ENCODE data around the gene MRPS23.

The MRPS23 gene

GRCh38 chr17:57889892-57890856 lies 40.3 kb upstream of the MRPS23 start:
- TF ChIP-seq, protein P1, sequence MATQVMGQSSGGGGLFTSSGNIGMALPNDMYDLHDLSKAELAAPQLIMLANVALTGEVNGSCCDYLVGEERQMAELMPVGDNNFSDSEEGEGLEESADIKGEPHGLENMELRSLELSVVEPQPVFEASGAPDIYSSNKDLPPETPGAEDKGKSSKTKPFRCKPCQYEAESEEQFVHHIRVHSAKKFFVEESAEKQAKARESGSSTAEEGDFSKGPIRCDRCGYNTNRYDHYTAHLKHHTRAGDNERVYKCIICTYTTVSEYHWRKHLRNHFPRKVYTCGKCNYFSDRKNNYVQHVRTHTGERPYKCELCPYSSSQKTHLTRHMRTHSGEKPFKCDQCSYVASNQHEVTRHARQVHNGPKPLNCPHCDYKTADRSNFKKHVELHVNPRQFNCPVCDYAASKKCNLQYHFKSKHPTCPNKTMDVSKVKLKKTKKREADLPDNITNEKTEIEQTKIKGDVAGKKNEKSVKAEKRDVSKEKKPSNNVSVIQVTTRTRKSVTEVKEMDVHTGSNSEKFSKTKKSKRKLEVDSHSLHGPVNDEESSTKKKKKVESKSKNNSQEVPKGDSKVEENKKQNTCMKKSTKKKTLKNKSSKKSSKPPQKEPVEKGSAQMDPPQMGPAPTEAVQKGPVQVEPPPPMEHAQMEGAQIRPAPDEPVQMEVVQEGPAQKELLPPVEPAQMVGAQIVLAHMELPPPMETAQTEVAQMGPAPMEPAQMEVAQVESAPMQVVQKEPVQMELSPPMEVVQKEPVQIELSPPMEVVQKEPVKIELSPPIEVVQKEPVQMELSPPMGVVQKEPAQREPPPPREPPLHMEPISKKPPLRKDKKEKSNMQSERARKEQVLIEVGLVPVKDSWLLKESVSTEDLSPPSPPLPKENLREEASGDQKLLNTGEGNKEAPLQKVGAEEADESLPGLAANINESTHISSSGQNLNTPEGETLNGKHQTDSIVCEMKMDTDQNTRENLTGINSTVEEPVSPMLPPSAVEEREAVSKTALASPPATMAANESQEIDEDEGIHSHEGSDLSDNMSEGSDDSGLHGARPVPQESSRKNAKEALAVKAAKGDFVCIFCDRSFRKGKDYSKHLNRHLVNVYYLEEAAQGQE (IDR thresholded peaks at IDR 0.05; ENCODE audit: insufficient read depth in 1 of 2, low read depth in 2 of 2, low read length in 2 of 2) = no peak
- TF ChIP-seq SIN3A (IDR thresholded peaks at IDR 0.05; ENCODE audit: borderline replicate concordance, insufficient read depth, low read length) = no peak
- no peak for TF ChIP-seq POLR2AphosphoS5 (IDR thresholded peaks at IDR 0.05; ENCODE audit: low read depth, low read length)
- no peak for TF ChIP-seq FOXP2 (optimal IDR thresholded peaks at IDR 0.05; ENCODE audit: borderline replicate concordance, extremely low read depth, extremely low read length, insufficient read depth)

DNA sequence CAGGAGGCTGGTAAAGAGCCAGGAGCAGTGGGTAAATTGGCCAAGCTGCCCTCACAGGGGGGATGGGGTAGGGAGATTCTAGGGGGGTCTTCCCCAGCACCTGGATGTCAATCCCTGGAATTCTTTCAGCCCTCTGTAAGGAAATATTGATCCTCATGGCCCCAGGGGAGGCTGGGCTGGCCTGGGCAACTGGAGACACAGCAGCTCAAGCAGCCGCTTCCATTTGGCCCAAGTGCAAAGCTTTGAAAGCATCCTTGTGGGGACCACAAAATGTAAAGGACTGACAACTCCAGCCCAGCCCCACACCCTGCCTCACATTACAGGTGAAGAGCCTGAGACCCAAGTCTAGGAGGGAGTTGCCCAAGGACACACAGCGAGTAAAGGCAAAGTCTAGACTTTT lies 39.4 kb upstream of the MRPS23 start:
- TF ChIP-seq, protein P1 (IDR thresholded peaks at IDR 0.05; ENCODE audit: insufficient read depth in 1 of 2, low read depth in 2 of 2, low read length in 2 of 2) = no peak
- TF ChIP-seq SIN3A (IDR thresholded peaks at IDR 0.05; ENCODE audit: borderline replicate concordance, insufficient read depth, low read length) = no peak
- no peak for TF ChIP-seq FOXP2 (optimal IDR thresholded peaks at IDR 0.05; ENCODE audit: borderline replicate concordance, extremely low read depth, extremely low read length, insufficient read depth)
- TF ChIP-seq TAF1 (IDR thresholded peaks at IDR 0.05; ENCODE audit: borderline replicate concordance, insufficient read depth, low read length) = no peak
- TF ChIP-seq POLR2AphosphoS5 (IDR thresholded peaks at IDR 0.05; ENCODE audit: low read depth, low read length) = no peak

DNA sequence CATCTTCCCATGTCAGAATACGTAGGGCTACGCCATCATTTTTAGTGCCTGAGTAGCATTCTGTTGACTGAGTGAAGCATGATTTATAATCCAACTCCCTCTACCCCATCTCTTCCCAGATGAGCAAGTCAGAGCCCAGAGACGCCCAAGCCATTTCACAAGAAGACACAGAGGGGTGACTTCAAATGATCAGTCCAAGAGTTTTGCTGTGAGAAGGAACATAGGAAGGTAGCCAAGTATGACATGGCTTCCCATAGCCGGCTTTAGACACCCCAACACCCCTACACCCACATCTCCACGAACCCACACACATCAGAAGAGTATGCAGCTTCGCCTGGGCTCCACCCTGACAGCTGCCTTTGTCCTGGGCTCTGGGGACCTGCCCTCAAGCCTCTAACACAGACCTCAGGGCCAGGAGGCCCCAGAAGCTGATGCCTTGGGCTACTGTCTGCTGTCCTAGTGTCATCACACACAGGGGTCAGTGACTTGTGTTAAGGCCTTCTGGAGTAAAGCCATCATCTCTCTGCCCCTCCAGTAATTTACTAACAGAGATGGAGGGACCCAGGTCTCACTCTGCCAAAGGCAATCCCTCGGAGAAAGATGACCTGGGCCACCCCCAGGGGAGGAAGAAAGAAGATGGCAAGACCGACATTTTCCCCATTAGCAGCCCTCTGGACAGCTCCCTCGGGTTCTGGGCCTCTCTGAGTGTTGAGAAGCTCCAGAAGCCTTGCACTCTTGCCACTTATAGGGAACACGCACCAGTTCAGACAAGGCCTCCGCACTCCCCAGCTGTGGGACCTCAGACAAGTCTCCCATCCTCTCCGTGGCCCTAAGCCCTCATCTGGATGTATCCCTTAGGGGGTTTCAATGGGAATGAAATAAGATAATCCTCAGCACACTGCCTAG lies 38.7 kb upstream of the MRPS23 start:
- TF ChIP-seq TAF1 (IDR thresholded peaks at IDR 0.05; ENCODE audit: borderline replicate concordance, insufficient read depth, low read length) (no peak), POLR2AphosphoS5 (IDR thresholded peaks at IDR 0.05; ENCODE audit: low read depth, low read length) (no peak)

GRCh38 chr17:57887161-57887560 lies 37.3 kb upstream of the MRPS23 start:
- TF ChIP-seq TAF1 (IDR thresholded peaks at IDR 0.05; ENCODE audit: borderline replicate concordance, insufficient read depth, low read length) = no peak
- TF ChIP-seq, protein P1 (IDR thresholded peaks at IDR 0.05; ENCODE audit: insufficient read depth in 1 of 2, low read depth in 2 of 2, low read length in 2 of 2) = no peak
- no peak for TF ChIP-seq POLR2AphosphoS5 (IDR thresholded peaks at IDR 0.05; ENCODE audit: low read depth, low read length)
- TF ChIP-seq SIN3A (IDR thresholded peaks at IDR 0.05; ENCODE audit: borderline replicate concordance, insufficient read depth, low read length) = no peak
- no peak for TF ChIP-seq FOXP2 (optimal IDR thresholded peaks at IDR 0.05; ENCODE audit: borderline replicate concordance, extremely low read depth, extremely low read length, insufficient read depth)

- TF ChIP-seq TAF1 (IDR thresholded peaks at IDR 0.05; ENCODE audit: borderline replicate concordance, insufficient read depth, low read length) (no peak), FOXP2 (optimal IDR thresholded peaks at IDR 0.05; ENCODE audit: borderline replicate concordance, extremely low read depth, extremely low read length, insufficient read depth) (no peak), POLR2AphosphoS5 (IDR thresholded peaks at IDR 0.05; ENCODE audit: low read depth, low read length) (no peak), SIN3A (IDR thresholded peaks at IDR 0.05; ENCODE audit: borderline replicate concordance, insufficient read depth, low read length) (no peak)
- TF ChIP-seq, protein P1 (IDR thresholded peaks at IDR 0.05; ENCODE audit: insufficient read depth in 1 of 2, low read depth in 2 of 2, low read length in 2 of 2) = no peak
Measured at GRCh38 chr17:57886020-57886419, 36.2 kb upstream of the MRPS23 start.

Data from PFSK-1 (cell line).